ENCODE results near the gene POU6F2.

DNA sequence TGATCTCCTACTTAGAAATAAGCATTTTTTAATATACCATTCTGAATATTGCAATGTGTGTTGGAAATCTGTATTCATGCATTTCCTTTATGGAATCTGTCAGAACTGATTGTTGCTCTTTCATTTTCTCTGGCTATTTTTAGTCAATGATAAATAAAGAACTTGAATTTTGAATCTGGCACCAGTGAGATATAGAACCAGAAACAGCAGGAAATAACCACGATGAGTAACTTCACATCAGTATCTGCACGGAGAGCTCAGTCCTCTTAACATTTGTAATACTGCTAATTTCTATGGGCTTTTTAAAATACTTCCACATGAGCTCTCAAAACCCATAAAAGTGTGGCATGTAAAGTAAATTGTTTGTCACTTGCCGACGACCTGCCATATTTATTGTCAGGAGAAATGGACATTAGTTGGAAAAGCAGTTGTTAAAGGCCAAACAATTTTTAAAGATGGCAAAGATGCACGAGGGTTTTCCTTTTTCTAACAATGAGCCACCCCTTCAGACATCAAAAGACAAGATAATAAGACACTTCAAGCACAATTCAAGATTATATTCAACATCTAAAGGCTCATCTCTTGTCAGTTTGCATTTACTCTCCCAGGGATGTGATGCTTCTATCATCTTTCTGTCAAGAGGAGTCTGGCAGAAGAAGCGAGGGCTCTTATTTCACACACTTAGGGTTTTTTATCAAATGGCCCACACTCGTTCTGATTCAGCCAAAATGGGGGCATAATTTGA is 118.3 kb downstream of the POU6F2 start:
- TF ChIP-seq POLR2A (IDR thresholded peaks at IDR 0.05), result no peak
- TF ChIP-seq, protein P1, sequence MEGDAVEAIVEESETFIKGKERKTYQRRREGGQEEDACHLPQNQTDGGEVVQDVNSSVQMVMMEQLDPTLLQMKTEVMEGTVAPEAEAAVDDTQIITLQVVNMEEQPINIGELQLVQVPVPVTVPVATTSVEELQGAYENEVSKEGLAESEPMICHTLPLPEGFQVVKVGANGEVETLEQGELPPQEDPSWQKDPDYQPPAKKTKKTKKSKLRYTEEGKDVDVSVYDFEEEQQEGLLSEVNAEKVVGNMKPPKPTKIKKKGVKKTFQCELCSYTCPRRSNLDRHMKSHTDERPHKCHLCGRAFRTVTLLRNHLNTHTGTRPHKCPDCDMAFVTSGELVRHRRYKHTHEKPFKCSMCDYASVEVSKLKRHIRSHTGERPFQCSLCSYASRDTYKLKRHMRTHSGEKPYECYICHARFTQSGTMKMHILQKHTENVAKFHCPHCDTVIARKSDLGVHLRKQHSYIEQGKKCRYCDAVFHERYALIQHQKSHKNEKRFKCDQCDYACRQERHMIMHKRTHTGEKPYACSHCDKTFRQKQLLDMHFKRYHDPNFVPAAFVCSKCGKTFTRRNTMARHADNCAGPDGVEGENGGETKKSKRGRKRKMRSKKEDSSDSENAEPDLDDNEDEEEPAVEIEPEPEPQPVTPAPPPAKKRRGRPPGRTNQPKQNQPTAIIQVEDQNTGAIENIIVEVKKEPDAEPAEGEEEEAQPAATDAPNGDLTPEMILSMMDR (IDR thresholded peaks at IDR 0.05), result no peak

Measured in transverse colon (tissue), 3 donors.